Stimulated activated CD4-positive, alpha-beta T cell treated with anti-CD3 and anti-CD28 coated beads, Interleukin-2, amount 100 ng/mL, for 4 hours (primary cell): ENCODE data around the gene KPNB1.

Experiments used
- DNase-seq: peaks from one replicate; pipeline ENCODE4 v3.0.0-alpha.2; 2020; ENCODE audit warnings: low read depth

The KPNB1 gene

DNA sequence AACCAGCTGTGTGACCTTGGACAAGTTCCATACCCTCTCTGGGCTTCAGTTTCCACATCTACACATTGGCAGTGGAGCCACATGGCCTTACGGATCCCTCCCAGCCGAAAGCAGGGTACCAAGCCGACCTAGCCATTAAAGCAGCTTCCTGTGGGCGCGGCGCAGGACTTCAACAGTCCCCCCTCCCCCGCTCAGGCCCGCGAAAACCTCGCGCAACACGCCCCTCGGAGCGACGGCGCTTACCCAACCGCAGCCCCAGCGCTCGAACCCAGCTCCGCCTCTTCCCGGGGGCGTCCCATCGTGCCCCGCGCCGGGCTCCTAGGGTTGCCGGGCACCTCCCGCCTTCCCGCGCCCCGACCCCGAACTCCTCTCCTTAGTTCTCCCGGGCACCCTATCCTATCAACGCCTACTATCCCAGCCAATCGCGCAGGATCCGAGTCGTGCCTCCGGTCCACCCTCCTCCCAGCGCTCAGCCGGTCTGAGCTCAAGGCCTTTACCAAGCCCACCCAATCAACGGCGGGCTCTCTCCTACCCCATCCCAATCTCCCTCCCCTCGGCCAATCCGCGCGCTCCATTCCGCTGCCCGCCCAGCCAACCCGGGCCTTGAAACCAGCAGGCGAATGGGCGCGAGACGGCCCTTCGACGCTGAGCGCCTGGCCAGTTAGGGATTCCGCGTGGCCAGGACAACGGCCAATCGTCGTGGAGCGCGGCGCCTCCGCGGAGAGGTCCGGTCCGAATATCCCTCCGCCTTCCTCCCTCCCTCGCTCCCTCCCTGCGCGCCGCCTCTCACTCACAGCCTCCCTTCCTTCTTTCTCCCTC, at the start of gene KPNB1:
TSS of gene KPNB1 (plus strand) at position 767 of the 819 bp plus-strand sequence. CDS start 326 bp downstream, outside the sequence.
- DNase-seq = peak; percentile 93

DNA sequence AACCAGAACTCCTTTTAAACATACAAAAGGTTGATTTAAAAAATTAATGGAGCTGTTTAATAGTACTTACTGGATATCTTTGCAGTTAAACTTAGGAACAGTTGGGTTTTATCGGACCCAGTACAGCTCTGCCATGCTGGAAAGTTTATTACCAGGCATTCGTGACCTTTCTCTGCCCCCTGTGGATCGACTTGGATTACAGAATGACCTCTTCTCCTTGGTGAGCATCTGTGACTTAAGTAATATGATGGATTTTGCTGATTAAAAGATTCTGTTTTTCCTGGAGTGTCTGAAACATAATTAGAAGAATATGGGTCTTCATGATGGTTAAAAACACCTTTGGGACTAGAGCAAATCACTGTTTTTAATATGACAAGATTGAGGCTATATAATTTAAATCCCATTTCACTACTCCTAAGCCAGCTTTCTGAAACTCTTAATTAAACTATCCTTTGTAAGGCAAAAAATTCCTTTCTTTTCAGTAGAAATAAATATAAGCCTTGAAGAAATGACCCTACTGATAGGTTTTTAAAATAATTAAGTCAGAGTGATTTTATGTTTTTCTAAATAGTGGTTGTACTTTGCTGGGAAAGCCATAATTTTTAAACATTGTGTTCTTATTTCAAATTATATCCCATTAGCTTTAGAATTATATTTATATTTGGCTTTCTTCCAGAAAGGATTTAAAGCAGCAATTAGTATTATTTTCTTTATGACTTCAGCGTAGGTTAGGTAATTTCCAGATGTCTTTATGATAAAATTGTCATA, 45.7 kb upstream of the KPNB1 start:
- no peak for DNase-seq

DNA sequence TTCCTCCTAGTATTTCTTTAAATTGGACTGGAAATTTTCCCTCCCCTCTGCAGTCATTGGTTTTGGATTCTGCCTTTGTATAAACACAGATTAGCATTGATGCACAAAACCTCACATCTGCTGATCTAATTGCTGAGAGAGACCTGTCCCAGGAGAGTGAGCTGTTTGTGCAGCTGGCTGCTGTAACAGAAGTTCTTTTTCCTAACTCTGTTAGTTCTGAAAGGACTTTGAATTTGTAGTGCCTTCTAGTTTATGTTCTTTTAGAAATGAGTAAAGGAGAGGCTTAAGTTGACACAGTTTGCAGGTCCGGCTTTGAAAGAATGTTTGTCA, 45.2 kb upstream of the KPNB1 start:
- no peak for DNase-seq

DNA sequence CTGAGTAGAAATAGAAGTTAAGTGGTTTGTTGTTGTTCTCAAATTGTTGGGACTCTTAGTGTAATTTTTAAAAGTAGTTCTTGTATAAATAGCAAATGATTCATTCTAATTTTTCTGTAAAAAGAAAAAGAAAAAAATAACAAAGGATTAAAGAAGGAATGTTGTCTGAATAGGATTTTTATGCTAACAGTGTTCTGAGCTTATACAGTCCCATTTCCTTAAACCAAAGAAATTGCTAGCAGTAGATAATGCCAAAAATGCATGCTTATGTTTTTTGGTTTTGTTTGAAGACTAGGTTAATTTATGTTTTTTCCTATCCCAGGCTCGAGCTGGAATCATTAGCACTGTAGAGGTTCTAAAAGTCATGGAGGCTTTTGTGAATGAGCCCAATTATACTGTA, 44.7 kb upstream of the KPNB1 start:
- no peak for DNase-seq

DNA sequence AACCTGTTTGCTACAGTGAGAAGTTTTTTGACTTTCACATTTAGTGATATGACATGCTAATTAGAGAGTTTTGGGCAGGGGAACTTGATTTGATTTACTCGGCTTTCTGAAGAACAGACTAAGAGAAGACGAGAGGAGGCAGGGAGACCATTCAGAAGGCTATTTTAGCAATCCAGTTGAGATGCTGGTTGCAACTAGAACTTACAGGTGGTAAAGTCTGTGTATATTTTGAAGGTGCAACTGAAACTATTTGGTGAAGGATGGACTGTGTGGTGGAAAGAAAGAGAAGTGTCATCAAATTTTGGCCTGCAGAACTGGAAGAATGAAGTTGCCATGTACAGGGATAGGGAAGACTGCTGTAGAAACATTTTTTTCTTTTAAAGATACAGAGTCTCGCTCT, 42.2 kb upstream of the KPNB1 start:
- DNase-seq = no peak

DNA sequence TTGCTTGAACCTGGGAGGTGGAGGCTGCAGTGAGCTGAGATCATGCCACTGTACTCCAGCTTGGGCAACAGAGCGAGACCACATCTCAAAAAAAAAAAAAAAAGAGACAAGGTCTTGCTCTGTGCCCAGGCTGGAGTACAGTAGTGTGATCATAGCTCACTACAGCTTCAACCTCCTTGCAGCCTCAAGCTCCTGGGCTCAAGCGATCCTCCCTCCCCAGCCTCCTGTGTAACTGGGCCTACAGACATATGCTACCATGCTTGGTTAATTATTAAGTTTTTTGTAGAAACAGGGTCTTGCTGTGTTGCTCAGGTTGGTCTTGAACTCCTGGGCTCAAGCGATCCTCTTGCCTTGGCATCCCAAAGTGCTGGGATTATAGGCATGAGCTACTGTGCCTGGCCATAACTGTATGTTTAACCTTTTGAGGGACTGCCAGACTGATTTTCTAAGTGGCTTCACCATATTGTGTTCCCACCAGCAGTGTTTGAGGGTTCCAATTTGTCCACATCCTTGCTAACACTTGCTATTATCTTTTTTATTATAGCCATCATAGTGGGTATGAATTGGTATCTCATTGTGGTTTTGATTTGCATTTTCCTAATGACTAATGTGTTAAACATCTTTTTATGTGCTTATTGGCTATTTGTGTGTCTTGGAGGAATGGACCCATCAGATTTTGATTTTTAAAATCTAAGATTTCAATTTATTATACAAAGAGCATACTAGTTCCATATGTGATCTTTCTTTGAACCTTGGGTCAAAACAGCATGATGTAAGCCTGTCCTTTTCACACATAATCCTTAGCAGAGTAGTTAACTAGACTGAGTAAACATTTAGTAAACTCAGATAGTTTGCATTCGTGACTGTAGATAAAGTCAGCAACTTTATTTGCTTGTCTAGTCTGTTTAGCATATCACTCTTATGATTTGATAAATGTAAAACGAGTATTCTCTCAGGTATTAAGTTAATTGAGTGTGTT, 38.1 kb upstream of the KPNB1 start:
- no peak for DNase-seq

DNA sequence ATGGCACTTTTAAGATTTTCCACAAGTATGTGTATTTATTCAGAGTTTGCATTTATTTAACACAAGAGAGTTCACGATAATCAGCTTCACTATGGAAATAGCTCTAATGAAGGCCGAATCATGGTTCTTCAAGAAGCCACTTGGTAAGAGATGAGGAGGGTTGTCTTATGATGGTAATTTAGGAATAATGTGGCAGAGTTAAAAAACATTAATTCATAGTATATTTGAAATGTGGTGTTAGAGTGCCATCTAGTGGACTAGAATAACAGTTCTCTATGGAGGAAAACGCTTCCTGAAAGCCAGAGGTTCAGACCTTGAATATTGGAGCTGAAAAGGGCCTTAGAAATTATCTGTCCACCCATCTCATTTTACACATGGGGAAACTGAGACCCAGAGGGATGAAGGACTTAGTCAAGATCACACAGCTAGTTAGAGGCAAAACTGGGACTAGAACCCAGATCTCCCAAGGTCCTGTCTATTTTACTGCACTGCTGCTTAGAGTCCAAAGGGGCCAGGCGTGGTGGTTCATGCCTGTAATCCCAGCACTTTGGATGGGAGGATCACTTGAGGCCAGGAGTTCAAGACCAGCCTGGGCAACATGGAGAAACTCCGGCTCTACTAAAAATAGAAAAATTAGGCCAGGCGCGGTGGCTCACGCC, 33.8 kb upstream of the KPNB1 start:
- no peak for DNase-seq

DNA sequence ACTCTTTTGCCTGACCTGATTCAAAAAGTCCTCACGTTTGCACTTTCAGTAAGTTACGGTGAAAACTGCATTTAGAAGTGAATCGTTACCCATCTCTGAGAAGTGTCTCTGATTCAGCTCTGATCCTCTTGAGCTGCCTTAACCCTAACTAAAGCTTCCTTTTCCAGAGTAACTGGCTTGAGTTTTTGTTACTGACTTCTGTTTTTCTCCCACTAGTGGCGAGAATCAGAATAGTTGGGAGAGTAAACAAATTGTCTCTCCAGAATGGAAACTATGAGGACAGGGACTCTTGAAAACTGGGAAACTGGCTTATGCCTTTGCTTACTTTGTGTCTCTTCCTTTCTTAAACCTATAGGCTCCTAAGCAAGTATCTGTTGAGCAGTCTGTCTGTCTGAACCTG, 31.3 kb upstream of the KPNB1 start:
- DNase-seq = no peak

DNA sequence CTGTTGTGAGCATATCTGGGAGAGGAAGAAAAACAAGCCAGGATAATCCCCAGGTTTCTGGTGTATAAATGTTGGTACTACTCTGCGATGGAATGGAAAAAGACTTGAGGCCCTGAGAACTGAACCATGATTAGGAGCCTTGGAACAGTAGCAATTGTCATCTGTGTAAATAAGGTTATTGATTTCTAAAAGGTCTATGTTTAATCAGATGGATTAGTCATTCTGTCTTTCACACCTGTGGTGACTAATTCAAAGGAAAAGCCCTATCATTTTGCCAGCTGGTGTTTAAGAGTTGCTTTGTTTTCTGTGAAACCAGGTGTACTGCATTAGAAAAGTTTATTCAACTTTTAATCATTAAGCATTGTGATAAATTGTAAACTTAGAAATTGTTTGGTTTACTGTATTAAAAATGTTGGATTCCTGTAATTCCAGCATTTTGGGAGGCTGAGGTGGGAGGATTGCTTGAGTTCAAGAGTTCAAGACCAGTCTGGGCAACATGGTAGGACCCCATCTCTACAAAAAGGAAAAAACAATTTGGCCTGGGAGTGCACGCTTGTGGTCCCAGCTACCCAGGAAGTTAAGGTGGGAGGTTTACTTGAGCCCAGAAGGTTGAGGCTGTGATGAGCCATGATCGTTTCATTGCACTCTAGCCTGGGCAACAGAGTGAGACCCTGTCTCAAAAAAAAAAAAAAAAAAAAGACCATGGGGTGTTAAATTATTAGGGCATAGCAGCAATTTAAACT, 29.0 kb upstream of the KPNB1 start:
- DNase-seq = no peak

DNA sequence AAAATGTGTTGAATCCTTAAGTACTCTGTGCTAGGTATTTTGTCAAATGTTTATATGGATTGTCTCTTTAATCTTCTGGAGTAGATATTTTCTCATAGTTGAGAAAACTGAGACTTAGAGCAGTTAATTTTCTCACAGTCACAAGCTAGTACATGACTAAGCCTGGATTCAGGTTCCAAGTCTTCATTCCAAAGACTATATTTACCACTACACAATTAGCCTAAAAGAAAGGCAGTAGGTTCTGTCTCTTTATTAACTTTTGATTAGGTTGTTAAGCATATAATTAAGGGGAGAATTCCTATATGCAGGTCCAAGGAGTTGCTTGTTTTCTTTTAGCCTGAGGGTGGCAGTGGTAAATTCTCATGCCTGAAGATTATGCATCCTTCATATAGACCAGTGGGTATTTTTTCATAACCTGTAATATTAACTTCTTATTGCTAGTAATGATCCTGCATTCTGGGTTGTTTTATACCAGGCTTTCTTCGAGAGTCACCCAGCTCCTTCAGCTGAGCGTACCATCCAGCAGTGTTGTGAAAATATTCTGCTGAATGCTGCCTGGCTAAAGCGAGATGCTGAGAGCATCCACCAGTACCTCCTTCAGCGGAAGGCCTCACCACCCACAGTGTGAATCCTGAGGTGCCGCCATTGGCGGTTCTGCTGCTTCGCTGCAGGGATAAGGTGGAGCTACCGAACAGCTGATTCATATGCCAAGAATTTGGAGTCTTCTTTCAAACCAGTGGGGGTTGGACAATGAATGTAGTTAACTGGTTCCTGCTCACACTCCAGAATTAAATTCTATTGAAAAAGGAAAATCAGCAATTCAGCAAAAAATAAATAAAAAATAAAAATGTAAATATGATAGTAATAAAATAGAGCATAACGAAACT, 28.2 kb upstream of the KPNB1 start:
- DNase-seq = no peak

DNA sequence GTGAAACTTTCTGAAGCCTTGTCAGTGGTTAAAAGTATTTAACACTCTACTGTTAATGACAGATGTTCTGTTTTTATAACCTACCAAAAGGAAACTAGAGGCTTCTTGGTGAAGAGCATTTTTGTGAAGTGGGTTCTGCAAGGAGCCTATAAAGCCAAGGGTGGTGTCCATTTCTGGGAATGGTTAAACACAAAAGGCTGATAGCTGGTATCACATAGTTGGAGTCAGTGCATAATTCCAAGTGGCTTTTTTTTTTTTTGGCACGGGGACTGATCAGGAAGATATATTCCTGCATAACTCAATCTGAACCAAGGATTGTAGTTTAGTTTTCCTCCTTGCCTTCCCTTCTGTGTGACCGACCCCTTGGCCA, 27.6 kb upstream of the KPNB1 start:
- DNase-seq = no peak

DNA sequence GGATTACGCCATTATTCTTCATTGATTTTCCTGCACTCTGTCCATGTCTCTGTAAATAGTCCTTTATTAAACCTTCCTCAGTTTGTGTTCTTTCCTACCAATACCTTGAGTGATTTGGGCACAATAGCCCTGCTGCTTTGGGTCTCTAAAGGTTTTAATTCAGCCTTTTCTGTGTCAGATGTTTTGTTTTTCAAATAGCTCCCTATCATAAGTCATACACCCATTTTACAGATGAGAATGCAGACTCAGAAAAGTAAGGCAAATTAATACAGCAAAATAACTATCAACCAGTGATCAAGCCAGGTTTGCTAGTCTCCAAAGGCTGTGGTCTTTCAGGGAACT, 25.0 kb upstream of the KPNB1 start:
- DNase-seq = no peak

DNA sequence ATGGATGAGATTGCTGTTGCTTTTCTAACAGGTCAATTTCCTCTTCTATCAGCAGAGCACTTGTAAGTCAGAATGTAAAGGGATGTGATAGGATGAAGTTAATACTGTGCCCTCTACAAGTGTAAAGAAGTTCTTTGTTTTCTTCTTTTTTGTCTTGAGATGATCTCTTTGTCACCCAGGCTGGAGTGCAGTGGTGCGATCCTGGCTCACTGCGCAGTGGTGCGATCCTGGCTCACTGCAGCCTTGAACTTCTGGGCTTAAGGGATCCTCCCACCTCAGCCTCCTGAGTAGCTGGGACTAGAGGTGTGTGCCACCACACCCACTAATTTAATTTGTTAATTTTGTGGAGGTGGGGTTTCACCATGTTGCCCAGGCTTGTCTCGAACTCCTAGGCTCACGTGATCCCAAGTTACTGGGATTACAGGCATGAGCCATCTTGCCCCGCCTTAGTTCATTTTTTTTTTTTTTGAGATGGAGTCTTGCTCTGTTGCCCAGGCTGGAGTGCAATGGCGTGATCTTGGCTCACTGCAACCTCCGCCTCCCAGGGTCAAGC, 21.6 kb upstream of the KPNB1 start:
- DNase-seq = no peak

DNA sequence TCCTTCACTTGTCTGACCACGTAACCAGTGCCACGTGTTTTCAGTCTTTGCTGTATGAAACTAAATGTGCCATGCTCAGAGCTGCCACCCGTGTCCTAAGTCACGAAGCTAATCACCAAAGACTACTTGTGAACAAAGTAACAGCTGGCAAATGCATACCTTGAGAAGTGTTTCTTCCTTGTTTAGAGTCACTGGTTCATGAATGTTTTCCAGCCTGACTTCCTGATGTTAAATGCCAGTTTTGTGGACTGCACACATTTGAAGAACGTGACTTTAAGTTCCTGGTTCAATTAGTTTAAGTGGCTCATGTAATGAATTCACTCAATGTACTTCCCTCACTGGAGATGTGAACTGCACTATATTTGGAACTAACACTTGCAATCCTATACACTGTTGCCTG, 19.9 kb upstream of the KPNB1 start:
- no peak for DNase-seq

DNA sequence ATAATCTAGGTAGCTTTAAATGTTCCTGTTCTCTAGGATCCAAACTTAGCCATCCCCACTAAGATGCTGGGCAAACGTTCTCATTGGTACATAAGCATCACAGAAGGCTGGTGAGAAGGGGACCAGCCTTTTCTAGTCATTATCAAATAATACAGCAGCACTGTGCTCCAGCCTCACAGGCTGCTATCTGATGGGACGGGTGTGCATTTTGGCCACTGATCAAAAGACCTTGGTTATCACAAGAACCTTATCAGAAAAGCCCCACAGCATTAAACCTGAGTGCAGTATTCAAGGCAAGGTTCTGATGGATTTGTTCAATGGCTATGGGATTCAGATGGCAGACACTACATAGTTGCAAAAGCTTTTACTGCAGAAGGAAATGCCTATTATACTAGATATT, 19.1 kb upstream of the KPNB1 start:
- no peak for DNase-seq

DNA sequence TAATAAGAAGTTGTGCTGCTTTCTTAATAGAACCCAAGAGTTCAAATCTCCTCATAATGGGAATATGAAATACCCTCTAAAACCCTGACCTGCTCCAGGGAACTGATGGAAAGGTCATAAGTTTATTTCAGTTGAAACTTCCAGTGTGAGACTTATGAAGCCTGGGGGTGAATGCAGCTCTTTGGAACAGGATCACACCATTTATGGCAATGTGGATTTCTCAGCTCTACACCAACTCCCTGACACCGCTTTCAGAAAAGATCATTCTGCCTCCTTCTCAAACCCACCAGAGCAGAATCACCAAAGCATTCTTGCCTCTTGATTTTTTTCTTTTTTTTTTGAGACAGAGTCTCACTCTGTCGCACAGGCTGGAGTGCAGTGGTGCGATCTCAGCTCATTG, 16.7 kb upstream of the KPNB1 start:
- no peak for DNase-seq

DNA sequence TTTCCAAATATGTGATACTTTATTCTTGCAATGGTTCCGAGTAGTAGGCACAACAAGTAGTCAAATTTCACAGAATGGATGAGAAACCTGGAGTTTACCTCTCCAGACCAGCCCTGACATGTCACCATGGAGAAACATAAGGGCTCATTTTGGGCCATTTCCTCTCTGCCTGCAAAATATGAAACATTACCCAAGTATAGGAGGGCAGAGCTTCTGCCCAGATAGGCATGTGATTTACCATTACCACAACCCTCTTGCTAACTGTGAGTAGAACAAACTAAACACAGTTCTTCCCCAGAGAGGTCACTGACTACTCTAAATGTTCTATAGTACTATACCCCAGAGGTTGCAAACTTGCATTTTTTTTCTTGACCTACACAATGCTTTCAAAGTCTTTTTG, 15.7 kb upstream of the KPNB1 start:
- DNase-seq = no peak

DNA sequence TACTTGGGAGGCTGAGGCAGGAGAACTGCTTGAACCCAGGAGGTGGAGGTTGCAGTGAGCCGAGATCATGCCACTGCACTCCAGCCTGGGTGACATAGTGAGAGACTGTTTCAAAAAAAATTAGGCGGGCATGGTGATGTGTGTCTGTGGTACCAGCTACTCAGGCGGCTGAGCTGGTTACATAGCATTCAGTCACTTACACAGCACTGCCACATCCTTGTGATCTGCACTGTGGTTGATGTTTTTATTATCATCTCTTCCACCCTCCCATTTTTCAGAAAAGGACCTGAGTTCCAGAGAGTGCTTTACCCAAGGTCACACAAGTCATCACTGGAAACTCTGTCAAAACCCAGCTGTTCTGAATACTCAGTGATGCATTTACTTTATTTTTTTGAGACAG, 14.8 kb upstream of the KPNB1 start:
- no peak for DNase-seq

DNA sequence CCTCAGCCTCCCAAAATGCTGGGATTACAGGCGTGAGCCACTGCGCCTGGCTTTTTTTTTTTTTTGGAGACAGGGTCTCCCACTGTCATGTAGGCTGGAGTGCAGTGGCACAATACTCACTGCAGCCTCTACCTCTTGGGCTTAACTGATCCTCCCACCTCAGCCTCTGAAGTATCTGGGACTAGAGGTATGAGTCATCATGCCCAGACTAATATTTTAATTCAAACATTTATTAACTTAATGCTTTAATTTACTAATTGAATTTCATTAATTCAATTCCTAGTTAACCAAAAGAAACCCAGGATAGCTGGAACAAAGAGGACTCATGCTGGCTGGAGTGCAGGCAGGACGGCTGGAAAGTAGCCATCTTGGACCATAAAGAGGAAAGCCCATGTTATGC, 14.0 kb upstream of the KPNB1 start:
- no peak for DNase-seq
